Cardiac fibroblast (primary cell): ENCODE measurements around the gene ESYT2.

Experiments
- DNase-seq, 2 donors: peaks; one replicate each; pipeline versions ENCODE4 v3.0.0 to v3.0.0-alpha.2; 2010; ENCODE audit warnings: low read depth in 2 of 2
- H3K4me3 ChIP-seq, 2 donors: replicated peaks in 1 of 2; 1 replicate in 1 of 2; 2 replicates in 1 of 2; pipeline ENCODE4 v1.5.1; 2011; ENCODE audit warnings: low read depth in 2 of 2, low read length in 2 of 2, mild to moderate bottlenecking in 2 of 2, moderate library complexity in 1 of 2
- CTCF ChIP-seq: IDR thresholded peaks from one replicate; pipeline ENCODE4 v1.5.1; 2011; ENCODE audit warnings: low read depth, mild to moderate bottlenecking, low read length, inconsistent platforms

ESYT2 gene

GRCh38 chr7:158695056-158695455, 134.3 kb downstream of the ESYT2 start:
- no peak overlapping the region for H3K4me3 ChIP-seq
- DNase-seq, result no peak
- TF ChIP-seq CTCF, result no peak

GRCh38 chr7:158694650-158695049, 134.7 kb downstream of the ESYT2 start:
- no peak overlapping the region for H3K4me3 ChIP-seq
- no peak for TF ChIP-seq CTCF
- DNase-seq, result no peak

- H3K4me3 ChIP-seq, result no peak overlapping the region
- DNase-seq, result no peak
- TF ChIP-seq CTCF, result no peak
These were observed 139.8 kb downstream of the ESYT2 start for GRCh38 chr7:158689488-158689887.

- H3K4me3 ChIP-seq, result no peak overlapping the region
- no peak for TF ChIP-seq CTCF
- DNase-seq, result no peak
These were observed 141.9 kb downstream of the ESYT2 start for GRCh38 chr7:158687406-158687805.

- DNase-seq, result peak; percentile 63 to 66
- H3K4me3 ChIP-seq, result no peak overlapping the region
- TF ChIP-seq CTCF, result no peak
These were observed 143.6 kb downstream of the ESYT2 start for GRCh38 chr7:158685693-158686092.

GRCh38 chr7:158684329-158684728, 145.0 kb downstream of the ESYT2 start:
- DNase-seq, result peak; percentile 33 to 52
- TF ChIP-seq CTCF, result no peak
- H3K4me3 ChIP-seq, result no peak overlapping the region

- peak in 1 of 2 donors; percentile 33 for DNase-seq
- no peak overlapping the region for H3K4me3 ChIP-seq
- no peak for TF ChIP-seq CTCF
These were observed 145.8 kb downstream of the ESYT2 start for GRCh38 chr7:158683541-158683940.
